ENCODE measurements around the gene BIRC2. TPM values are rescaled to one million over a fixed set of nuclear protein-coding genes. Genes with fewer than 3 reads are reported as not detected.

Gene BIRC2
- total RNA-seq, 1 experiment from 2014 or later = 107 TPM

DNA sequence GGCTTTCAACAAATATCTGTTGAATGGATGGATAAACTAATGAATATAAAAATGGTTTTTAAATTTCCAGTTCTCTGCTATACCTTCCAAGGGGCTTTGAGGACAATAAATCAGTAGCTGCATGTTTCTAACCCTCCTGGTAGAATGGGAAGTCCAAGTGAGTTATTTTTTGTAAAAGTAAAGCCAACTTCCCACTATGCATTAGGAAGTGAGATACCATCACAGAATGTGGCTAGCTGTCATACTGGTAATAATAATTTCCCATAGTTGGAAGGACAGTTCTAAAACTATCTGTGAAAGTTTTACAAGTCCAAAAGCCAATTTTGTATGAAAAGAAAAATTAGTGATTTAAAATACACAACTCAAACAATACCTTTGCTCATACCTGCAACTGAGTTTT is 55.5 kb downstream of the BIRC2 start:
- no peak for DNase-seq
- Histone ChIP-seq H3K36me3 (ENCODE audit: insufficient read depth, low read length) (peaks cover 52% of the 10 kb centered on the region), H4K20me1 (ENCODE audit: insufficient read depth, low read depth, low read length) (peaks cover 19% of the 10 kb centered on the region; the same call in 1 of the 2 replicates), H3K4me1 (ENCODE audit: low read length) (peaks cover 28% of the 10 kb centered on the region), H3K9ac (ENCODE audit: low read length) (no peak overlapping the region), H3K27ac (ENCODE audit: low read length) (peak overlapping the region; percentile 2; the same call in 1 of the 2 replicates), H3K4me2 (ENCODE audit: low read depth, low read length, poor library complexity, severe bottlenecking) (no peak overlapping the region), H3K9me2 (replicated peaks; ENCODE audit: insufficient read depth, low read length) (0 out of 2 replicates have a peak, but pooled peaks cover 3% of the 10 kb centered on the region), H3K79me2 (ENCODE audit: low read length) (peaks cover 95% of the 10 kb centered on the region), H3K4me3 (ENCODE audit: low read length) (no peak overlapping the region), H2AFZ (ENCODE audit: low read length) (no peak overlapping the region), H3K9me3 (ENCODE audit: low read length) (no peaks in the 10 kb centered on the region), H3K27me3 (ENCODE audit: low read length) (no peaks in the 10 kb centered on the region)

GRCh38 chr11:102405501-102405900 is 58.5 kb downstream of the BIRC2 start:
- Histone ChIP-seq H3K9me2 (replicated peaks; ENCODE audit: insufficient read depth, low read length) (0 out of 2 replicates have a peak, but pooled peaks cover 3% of the 10 kb centered on the region), H3K27ac (ENCODE audit: low read length) (no peak overlapping the region), H4K20me1 (ENCODE audit: insufficient read depth, low read depth, low read length) (peaks cover 20% of the 10 kb centered on the region; the same call in 1 of the 2 replicates), H3K4me1 (ENCODE audit: low read length) (peaks cover 34% of the 10 kb centered on the region), H2AFZ (ENCODE audit: low read length) (no peak overlapping the region), H3K4me2 (ENCODE audit: low read depth, low read length, poor library complexity, severe bottlenecking) (no peak overlapping the region), H3K9ac (ENCODE audit: low read length) (no peak overlapping the region), H3K4me3 (ENCODE audit: low read length) (no peak overlapping the region), H3K36me3 (ENCODE audit: insufficient read depth, low read length) (peaks cover 42% of the 10 kb centered on the region), H3K9me3 (ENCODE audit: low read length) (no peaks in the 10 kb centered on the region), H3K79me2 (ENCODE audit: low read length) (peaks cover 100% of the 10 kb centered on the region), H3K27me3 (ENCODE audit: low read length) (no peaks in the 10 kb centered on the region)
- DNase-seq = no peak

- peaks cover 20% of the 10 kb centered on the region; the same call in 1 of the 2 replicates for H4K20me1 ChIP-seq (ENCODE audit: insufficient read depth, low read depth, low read length)
Measured at GRCh38 chr11:102406099-102406498, 59.1 kb downstream of the BIRC2 start.

DNA sequence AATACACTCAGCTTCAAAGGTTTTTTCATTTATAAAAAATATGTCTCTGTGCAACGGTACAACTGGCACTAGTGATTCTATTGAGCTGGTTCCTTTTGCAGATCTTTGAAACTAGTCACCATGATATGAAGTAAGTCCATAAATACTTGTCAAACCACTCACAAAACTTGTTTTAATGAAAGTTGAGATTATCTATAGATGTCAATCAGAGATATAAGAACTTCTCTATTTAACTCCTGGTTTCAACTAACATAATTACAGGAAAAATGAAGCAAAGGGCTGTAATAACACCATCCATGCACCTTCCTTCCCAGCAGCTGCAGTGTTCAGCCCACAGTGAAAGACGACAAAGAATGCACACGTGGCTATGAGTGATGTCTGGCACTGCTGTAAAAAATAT is 60.9 kb downstream of the BIRC2 start:
- Histone ChIP-seq H3K9me3 (ENCODE audit: low read length) (no peaks in the 10 kb centered on the region), H3K27ac (ENCODE audit: low read length) (peak overlapping the region; percentile 5), H3K79me2 (ENCODE audit: low read length) (peaks cover 100% of the 10 kb centered on the region), H3K9ac (ENCODE audit: low read length) (no peak overlapping the region), H3K4me1 (ENCODE audit: low read length) (peaks cover 34% of the 10 kb centered on the region), H2AFZ (ENCODE audit: low read length) (no peak overlapping the region), H3K9me2 (replicated peaks; ENCODE audit: insufficient read depth, low read length) (no peaks in the 10 kb centered on the region), H4K20me1 (ENCODE audit: insufficient read depth, low read depth, low read length) (peaks cover 20% of the 10 kb centered on the region; the same call in 1 of the 2 replicates), H3K4me2 (ENCODE audit: low read depth, low read length, poor library complexity, severe bottlenecking) (no peak overlapping the region), H3K4me3 (ENCODE audit: low read length) (no peak overlapping the region), H3K36me3 (ENCODE audit: insufficient read depth, low read length) (peaks cover 21% of the 10 kb centered on the region), H3K27me3 (ENCODE audit: low read length) (no peaks in the 10 kb centered on the region)
- DNase-seq = no peak

More at GRCh38 chr11:102406099-102406498, 59.1 kb downstream of the BIRC2 start:
- DNase-seq = no peak
- peaks cover 36% of the 10 kb centered on the region for H3K36me3 ChIP-seq (ENCODE audit: insufficient read depth, low read length)
- no peak overlapping the region for H3K9ac ChIP-seq (ENCODE audit: low read length)
- no peaks in the 10 kb centered on the region for H3K27me3 ChIP-seq (ENCODE audit: low read length)
- no peaks in the 10 kb centered on the region for H3K9me3 ChIP-seq (ENCODE audit: low read length)
- H3K4me1 ChIP-seq (ENCODE audit: low read length) = peaks cover 34% of the 10 kb centered on the region
- no peak overlapping the region for H3K4me2 ChIP-seq (ENCODE audit: low read depth, low read length, poor library complexity, severe bottlenecking)
- no peak overlapping the region for H3K4me3 ChIP-seq (ENCODE audit: low read length)
- H2AFZ ChIP-seq (ENCODE audit: low read length) = no peak overlapping the region
- H3K79me2 ChIP-seq (ENCODE audit: low read length) = peaks cover 100% of the 10 kb centered on the region
- peak overlapping the region; percentile 5; the same call in 1 of the 2 replicates for H3K27ac ChIP-seq (ENCODE audit: low read length)
- H3K9me2 ChIP-seq (replicated peaks; ENCODE audit: insufficient read depth, low read length) = 0 out of 2 replicates have a peak, but pooled peaks cover under 1% of the 10 kb centered on the region

DNA sequence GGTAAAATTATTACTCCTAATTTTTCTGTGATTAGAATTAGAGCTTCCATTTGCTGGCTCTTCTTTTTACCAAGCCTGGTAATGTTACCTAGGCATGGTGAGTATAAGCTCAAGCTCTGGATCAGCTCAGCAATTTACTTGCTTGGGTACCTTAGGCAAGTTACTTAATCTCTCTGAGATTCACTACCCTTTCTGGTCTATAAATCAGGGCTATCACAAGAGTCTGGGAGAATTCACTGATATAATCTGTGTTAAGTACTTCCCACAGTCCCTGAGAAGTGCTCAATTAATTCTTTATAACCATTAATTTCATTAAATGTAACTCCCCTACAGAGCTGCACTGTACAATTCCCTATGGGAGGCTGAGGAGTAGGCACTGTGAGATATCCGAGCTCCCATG is 61.3 kb downstream of the BIRC2 start:
- no peak overlapping the region for H3K4me2 ChIP-seq (ENCODE audit: low read depth, low read length, poor library complexity, severe bottlenecking)
- DNase-seq = peak; percentile 57
- H3K79me2 ChIP-seq (ENCODE audit: low read length) = peaks cover 100% of the 10 kb centered on the region
- no peaks in the 10 kb centered on the region for H3K27me3 ChIP-seq (ENCODE audit: low read length)
- peaks cover 18% of the 10 kb centered on the region for H3K36me3 ChIP-seq (ENCODE audit: insufficient read depth, low read length)
- no peaks in the 10 kb centered on the region for H3K9me2 ChIP-seq (replicated peaks; ENCODE audit: insufficient read depth, low read length)
- peaks cover 38% of the 10 kb centered on the region for H3K4me1 ChIP-seq (ENCODE audit: low read length)
- H2AFZ ChIP-seq (ENCODE audit: low read length) = no peak overlapping the region
- H3K4me3 ChIP-seq (ENCODE audit: low read length) = no peak overlapping the region
- H4K20me1 ChIP-seq (ENCODE audit: insufficient read depth, low read depth, low read length) = peaks cover 22% of the 10 kb centered on the region; the same call in 1 of the 2 replicates
- H3K27ac ChIP-seq (ENCODE audit: low read length) = peak overlapping the region; percentile 5
- no peaks in the 10 kb centered on the region for H3K9me3 ChIP-seq (ENCODE audit: low read length)
- H3K9ac ChIP-seq (ENCODE audit: low read length) = no peak overlapping the region

DNA sequence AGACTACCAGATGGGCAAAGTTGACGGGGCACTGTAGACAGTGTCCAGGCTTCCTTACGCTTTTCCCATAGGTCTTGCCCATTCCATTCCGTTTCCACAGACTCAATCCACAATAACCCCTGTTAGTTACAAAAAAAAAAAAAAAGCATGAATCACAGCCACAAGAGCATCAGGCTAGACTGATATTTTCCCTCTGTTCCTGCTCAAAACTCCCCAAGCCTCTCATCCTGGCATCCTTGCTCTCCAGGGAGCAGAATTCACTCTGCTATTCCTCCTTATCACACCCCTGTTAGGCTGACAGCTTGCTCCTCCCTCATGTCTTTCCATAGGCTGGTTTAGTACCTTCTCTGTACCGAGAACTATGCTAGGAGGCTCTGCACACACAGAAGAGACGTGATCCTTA is 63.4 kb downstream of the BIRC2 start:
- Histone ChIP-seq H3K27me3 (ENCODE audit: low read length) (no peaks in the 10 kb centered on the region), H3K4me3 (ENCODE audit: low read length) (no peak overlapping the region), H2AFZ (ENCODE audit: low read length) (no peak overlapping the region), H3K79me2 (ENCODE audit: low read length) (peaks cover 100% of the 10 kb centered on the region), H3K4me2 (ENCODE audit: low read depth, low read length, poor library complexity, severe bottlenecking) (no peak overlapping the region), H3K27ac (ENCODE audit: low read length) (no peak overlapping the region), H4K20me1 (ENCODE audit: insufficient read depth, low read depth, low read length) (peaks cover 35% of the 10 kb centered on the region), H3K9ac (ENCODE audit: low read length) (no peak overlapping the region), H3K9me3 (ENCODE audit: low read length) (no peaks in the 10 kb centered on the region), H3K36me3 (ENCODE audit: insufficient read depth, low read length) (peaks cover 14% of the 10 kb centered on the region), H3K9me2 (replicated peaks; ENCODE audit: insufficient read depth, low read length) (no peaks in the 10 kb centered on the region), H3K4me1 (ENCODE audit: low read length) (peaks cover 56% of the 10 kb centered on the region)
- DNase-seq = no peak

DNA sequence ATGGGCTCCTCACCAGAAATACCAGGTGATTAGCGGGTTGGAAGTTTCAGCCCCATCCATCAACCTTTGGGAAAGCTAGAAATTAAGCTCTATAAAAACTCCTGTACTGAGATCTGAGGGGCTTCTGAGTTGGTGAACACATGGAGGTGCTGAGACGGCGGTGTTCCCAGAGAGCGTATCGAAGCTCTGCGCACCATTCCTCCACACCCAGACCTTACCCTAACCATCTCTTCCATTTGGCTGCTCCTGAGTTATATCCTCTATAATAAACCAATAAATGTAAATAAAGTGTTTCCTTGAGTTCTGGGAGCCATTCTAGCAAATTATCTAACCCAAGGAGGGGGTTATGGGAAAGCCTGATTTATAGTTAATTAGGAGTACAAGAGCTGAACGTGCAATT is 64.1 kb downstream of the BIRC2 start:
- H3K4me1 ChIP-seq (ENCODE audit: low read length) = peaks cover 57% of the 10 kb centered on the region
- no peak for DNase-seq

GRCh38 chr11:102413497-102413896 is 66.5 kb downstream of the BIRC2 start:
- no peaks in the 10 kb centered on the region for H3K9me2 ChIP-seq (replicated peaks; ENCODE audit: insufficient read depth, low read length)
- DNase-seq = peak; percentile 45
- no peaks in the 10 kb centered on the region for H3K9me3 ChIP-seq (ENCODE audit: low read length)
- H3K9ac ChIP-seq (ENCODE audit: low read length) = no peak overlapping the region
- H3K27ac ChIP-seq (ENCODE audit: low read length) = peak overlapping the region; percentile 17
- no peak overlapping the region for H3K4me3 ChIP-seq (ENCODE audit: low read length)
- peaks cover 37% of the 10 kb centered on the region for H4K20me1 ChIP-seq (ENCODE audit: insufficient read depth, low read depth, low read length)
- peaks cover 100% of the 10 kb centered on the region for H3K79me2 ChIP-seq (ENCODE audit: low read length)
- H3K4me2 ChIP-seq (ENCODE audit: low read depth, low read length, poor library complexity, severe bottlenecking) = peak overlapping the region; percentile 30
- peaks cover 56% of the 10 kb centered on the region for H3K4me1 ChIP-seq (ENCODE audit: low read length)
- H3K27me3 ChIP-seq (ENCODE audit: low read length) = no peaks in the 10 kb centered on the region
- H3K36me3 ChIP-seq (ENCODE audit: insufficient read depth, low read length) = peaks cover 9% of the 10 kb centered on the region
- H2AFZ ChIP-seq (ENCODE audit: low read length) = no peak overlapping the region

More for the DNA sequence above, 64.1 kb downstream of the BIRC2 start:
- no peak overlapping the region for H3K4me3 ChIP-seq (ENCODE audit: low read length)
- H2AFZ ChIP-seq (ENCODE audit: low read length) = no peak overlapping the region
- no peak overlapping the region for H3K9ac ChIP-seq (ENCODE audit: low read length)
- H3K9me2 ChIP-seq (replicated peaks; ENCODE audit: insufficient read depth, low read length) = no peaks in the 10 kb centered on the region
- H3K27me3 ChIP-seq (ENCODE audit: low read length) = no peaks in the 10 kb centered on the region
- H3K36me3 ChIP-seq (ENCODE audit: insufficient read depth, low read length) = peaks cover 9% of the 10 kb centered on the region
- peaks cover 28% of the 10 kb centered on the region for H4K20me1 ChIP-seq (ENCODE audit: insufficient read depth, low read depth, low read length)
- H3K4me2 ChIP-seq (ENCODE audit: low read depth, low read length, poor library complexity, severe bottlenecking) = no peak overlapping the region
- no peaks in the 10 kb centered on the region for H3K9me3 ChIP-seq (ENCODE audit: low read length)
- no peak overlapping the region for H3K27ac ChIP-seq (ENCODE audit: low read length)
- peaks cover 100% of the 10 kb centered on the region for H3K79me2 ChIP-seq (ENCODE audit: low read length)

Data from Karpas-422 (cell line).